ENCODE data around the gene FARP2. TPM values are rescaled to one million over a fixed set of nuclear protein-coding genes. Genes with fewer than 3 reads are reported as not detected.
"Not testable (repeated sequence)": the region's sequence is repeated elsewhere in the genome, so short reads cannot be mapped to it uniquely, and the experiment has no call there.

FARP2 gene
- total RNA-seq, 1 donor from 2014 or later, result 62.0 TPM

DNA sequence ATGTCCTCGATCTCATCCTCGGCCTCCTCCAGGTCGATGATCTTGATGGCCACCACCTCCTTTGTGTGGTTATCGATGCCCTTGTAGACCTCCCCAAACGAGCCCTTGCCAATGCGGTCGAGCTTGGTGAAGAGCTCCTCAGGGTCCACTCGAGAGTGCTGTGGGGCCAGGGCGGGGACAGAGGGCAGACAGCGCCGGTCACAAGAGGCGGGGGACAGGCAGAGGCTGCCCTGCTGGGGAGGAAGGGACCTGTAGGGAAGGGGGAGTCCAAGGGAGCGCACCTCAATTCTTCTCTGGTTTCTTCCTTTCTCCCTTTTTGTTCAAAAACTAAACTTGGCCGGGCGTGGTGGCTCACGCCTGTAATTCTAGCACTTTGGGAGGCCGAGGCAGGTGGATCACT is 145.5 kb downstream of the FARP2 start:
- no peak for DNase-seq (ENCODE audit: low read depth)

DNA sequence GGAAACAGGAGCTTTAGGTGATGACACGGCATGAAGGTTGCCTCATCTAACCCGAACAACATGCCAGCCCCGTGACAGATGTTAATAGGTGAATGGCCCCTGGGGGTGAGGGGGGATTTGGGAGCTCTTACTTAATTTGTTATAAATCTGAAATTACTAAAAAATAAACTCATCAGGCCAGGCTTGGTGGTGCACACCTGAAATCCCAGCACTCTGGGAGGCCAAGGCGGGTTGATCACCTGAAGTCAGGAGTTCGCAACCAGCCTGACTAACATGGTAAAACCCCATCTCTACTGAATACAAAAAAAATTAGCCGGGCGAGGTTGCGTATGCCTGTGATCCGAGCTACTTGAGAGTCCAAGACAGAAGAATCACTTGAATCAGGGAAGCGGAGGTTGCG is 146.2 kb downstream of the FARP2 start:
- DNase-seq (ENCODE audit: low read depth), result no peak

DNA sequence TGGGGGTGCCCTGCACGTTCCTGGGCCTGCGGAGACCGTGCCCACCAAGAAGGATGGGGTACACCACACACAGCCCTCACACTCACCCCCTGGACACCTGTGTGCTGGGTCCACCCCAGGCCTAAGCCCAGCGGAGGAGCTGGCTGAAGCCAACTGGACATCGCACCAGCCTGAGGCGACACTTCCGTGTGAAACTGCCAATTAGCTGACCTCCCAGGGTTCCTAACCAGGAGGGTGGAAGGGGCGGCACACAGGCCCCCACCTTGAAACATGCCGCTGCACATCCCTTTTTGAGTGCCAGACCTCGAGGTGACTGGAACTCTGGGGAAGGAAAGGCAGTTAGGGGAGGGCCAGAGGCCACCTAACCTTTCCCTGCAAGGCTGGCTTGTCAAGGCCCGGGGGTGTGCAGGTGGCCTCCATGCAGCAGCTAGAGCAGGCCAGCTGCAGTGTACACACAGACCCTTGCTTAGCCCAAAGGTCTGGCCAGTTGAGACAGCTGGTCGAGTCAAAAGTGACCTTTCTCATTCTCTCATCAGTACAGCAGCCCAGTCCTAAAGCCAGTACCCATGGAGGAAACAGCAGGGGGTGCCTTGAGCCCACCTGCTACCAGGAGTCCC is 147.8 kb downstream of the FARP2 start:
- no peak for DNase-seq (ENCODE audit: low read depth)

DNA sequence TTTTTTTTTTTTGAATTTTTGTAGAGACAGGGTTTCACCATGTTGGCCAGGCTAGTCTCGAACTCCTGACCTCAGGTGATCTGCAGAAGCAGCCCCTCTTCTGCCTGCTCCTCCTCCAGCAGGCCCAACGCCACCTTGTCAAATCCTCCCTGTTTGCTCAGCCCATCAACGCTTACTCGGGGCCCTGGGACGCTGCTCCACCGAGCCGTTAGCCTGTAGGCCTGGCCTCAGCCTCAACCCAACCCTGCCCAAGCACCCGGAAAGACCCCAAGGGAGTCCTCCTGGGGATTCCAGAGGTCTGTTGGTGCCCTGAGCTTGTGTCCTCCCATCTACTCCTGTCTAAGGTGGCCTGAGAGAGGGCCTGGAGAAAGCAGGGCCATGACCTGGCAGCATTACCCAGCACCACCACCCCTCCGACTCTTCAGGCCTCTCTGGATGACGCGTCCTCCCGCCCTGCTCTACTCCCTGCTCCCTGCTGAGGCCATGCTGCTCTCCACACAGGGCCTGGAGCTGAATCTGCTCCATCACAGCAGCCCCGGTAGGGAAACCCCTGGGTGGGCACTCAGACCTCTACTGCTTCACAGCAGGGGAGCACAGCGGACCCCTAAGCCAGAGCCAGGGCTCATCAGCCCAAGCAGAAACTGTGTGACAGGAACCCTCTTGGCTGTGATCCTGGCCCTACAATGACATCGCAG is 149.1 kb downstream of the FARP2 start:
- DNase-seq (ENCODE audit: low read depth), result no peak

DNA sequence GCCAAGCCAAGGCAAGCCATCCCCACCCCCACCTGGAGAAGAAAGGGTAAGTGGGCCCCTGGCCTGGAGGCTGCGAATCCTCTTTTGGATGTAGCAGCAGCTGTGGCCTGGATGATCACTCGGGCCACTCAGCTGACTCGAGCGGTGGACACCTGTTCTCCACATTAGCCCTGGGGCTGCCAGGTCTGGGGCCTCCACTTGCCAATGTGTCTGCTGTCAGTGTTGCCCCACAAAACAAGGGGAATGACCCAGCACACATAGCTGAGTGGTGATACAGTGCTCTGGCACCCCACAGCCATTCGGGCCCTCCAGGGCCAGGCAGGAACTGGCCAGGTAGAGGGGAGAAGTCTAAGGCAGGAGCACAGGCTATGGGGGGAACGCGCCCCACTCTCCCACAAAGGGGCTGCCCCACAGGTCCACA is 149.7 kb downstream of the FARP2 start:
- DNase-seq (ENCODE audit: low read depth), result no peak

DNA sequence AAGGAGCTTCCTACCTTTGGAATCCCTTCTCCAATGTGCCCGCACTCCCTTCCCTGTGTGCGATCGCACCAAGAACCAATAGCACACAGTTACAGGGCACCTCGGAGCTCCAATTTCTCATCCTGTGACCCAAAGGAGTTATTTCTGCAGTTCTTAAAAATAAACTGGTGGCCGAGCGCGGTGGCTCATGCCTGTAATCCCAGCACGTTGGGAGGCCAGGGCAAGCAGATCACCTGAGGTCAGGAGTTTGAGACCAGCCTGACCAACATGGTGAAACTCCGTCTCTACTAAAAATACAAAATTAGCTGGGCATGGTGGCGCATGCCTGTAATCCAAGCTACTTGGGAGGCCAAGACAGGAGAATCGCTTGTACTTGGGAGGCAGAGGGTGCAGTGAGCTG is 150.2 kb downstream of the FARP2 start:
- not testable (repeated sequence) for DNase-seq (ENCODE audit: low read depth)

DNA sequence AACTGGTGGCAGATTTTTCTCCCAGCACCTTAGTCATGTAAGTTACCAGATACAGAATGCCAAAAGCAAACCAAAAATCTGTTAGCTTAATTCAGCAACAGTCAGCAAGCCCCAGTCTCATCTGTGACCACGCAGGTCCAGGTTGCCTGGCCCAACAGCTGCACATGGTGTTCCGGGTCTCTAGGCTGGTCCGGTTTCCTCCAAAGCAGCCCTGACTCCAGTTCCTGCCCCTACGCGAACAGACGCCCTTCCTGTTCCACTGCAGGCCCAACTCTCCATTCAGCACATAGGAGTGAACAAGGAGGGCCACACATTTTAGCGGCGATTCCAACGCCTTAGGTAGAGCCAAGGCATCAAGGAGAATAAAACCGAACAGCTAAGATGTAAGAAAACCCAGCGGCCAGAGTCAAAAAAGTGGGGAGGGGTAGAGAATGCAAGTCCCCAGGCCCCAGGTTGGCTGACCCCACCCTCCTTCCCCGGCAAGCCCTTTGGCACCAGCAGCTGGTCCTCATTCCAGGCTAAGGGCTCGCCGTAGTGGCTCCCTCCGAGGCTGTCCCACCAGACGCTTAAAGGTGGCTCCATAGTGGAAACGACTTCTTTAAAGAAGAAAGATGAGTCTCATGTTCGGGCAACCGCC is 150.8 kb downstream of the FARP2 start:
- DNase-seq (ENCODE audit: low read depth), result no peak

DNA sequence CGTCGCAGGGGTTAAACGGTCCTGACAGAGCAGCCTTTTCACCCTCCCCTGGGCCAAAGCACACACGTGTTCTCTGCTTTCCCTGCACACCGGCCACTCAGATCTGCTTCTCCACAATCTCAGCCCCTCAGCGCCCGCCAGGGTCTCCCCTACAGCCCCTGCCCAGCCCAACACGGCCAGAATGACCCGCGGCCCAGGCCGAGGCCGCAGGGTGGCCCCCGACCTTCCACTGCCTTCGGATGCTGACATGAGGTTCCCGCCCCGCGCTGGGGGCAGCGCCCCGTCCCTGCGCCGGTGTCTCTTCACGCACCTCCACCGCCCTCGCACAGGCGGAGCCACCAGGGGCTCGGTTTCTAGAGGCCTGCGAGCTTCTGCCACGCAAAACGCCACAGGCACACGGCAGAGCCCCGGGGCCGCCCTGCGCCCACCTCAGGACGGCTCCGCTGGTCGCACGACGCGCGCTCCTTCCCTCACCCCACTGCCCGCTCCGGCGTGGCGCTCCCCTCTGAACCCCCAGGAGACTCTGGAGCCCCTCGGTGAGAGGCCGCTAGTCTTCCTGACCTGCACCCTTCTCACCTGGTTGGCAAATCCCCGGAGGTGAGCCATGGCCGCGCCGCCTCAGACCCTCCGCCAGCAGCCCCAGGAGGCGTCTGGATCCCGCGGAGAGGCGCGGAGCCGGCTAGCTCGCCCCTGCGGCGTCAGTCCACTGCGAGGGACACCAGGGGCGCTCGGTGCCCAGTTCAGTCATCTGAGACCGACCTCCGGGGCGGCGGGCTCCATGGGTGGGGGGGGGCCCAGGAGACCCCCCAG is 151.6 kb downstream of the FARP2 start:
- no peak for DNase-seq (ENCODE audit: low read depth)

DNA sequence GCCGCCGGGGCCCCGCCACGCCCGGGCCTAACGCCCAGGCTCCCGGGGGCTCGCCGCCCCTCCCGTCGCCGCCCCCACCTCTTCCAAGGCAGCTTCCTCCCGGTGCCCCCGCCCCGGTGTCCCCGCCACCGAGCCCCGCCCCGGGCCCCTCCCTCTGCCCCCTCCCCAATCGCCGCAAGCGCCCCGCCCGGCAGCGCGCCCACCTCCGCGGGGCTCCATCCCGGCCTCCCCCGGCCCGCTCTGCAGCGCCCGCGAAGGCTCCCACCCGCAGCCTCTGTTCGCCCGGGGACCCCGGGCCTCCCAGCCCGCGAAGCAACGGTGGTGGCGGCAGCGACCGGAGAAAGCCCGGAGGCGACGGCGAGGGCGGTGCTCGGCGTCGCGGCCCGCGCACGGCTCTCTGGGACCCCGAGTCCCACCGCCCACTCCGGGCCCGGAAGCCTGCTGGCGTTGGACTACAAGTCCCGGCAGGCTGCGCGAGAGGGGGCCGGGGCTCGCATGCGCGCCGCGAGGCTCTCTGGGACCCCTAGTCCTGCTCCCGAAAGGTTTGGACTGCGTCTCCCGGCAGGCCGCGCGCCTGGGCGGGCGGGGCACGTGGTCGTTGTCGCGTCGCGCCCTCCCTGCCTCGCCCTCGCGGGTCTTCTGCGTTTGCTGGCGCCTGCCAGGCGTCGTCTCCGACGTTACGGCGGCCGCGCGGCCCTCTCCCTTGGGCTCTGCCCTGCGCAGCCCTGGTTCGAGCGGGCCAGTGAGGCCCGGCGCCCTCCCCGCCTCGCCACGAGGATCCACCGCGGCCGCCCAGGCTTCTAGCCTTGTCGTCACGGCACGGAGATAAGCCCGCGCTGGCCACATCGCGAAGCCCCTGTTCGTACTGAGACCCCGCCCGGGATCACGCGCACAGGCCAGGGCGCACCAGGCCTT is 152.4 kb downstream of the FARP2 start, which contains the start of gene STK25:
STK25 (minus strand) TSS at position 345 of the 915 bp plus-strand sequence. CDS start 549 bp downstream, outside the sequence.
- DNase-seq (ENCODE audit: low read depth), result peak; percentile 91

DNA sequence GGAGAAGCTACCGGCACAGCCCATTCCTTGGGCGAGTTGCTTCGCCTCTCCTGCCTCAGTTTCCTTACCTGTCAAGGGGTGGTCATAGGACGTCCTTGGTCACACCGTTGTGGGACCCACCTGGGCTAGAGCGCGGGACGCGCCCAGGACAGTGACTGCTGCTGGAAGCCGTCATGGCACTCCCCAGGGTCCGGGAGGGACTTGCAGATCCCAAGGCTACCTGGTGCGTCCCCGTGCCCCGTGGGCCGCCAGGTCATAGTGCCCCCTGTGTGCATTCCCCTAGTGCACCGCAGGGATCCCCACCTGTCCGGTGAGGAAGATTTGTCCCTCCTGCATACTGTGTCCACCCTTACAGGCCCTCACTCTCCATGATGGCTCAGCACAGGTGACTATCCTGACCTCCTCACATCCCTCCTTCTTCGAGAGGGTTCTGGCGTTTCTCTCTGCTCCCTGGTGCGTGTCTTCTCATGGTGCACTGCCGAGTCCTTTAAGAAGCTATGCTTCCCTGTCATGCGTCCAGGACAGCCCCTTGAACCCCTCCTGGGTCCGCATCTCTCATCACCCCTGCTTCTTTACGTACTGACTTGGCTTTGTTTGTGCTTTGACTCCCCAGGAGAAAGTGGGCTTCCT is 153.2 kb downstream of the FARP2 start:
- DNase-seq (ENCODE audit: low read depth), result no peak

DNA sequence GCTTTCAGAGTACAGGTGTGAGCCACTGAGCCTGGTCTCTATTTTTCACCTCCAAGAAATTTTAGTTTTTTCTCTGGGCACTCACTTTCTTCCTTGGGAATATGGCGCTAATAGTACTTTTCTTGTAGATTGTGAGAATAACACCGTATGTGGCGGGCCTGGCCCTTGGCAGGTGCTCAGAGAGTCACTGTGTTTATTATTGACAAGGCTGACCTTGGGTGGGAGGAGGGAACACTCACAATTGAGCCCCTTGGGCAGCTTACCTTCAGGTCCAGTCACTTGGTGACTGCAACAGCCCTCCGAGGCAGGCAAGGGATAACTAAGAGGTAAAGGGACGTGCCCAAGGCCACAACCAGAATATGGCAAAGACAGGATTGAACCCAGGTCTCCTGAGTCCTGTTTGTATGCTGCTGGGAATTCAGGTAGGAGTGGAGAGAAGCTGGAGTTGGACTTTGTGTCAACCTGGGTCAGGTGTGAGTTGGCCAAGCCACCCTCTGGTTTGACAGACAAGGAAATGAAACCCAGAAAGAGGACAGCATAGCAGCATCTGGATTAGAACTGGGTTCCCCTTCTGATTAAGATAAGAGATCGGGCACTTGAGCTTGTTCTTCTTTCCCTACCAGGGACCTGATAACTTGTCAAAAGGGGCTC is 155.1 kb downstream of the FARP2 start:
- no peak for DNase-seq (ENCODE audit: low read depth)

DNA sequence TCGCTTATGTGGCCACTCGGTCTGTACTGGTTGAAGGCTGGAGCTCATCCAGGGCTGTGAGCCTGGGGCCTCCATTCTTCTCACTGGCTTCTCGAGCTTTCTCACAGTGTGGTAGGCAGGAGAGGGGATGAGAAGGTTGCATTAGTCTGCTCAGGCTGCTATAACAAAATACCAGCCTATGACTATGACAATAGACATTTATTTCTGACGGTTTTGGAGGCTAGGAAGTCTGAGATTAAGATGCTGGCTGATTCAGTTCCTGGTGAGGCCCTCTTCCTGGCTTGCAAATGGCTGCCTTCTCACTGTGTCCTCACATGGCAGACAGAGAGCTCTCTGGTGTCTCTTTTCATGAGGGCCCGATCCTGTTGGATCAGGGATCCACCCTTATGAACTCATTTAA is 158.5 kb downstream of the FARP2 start:
- DNase-seq (ENCODE audit: low read depth), result no peak

DNA sequence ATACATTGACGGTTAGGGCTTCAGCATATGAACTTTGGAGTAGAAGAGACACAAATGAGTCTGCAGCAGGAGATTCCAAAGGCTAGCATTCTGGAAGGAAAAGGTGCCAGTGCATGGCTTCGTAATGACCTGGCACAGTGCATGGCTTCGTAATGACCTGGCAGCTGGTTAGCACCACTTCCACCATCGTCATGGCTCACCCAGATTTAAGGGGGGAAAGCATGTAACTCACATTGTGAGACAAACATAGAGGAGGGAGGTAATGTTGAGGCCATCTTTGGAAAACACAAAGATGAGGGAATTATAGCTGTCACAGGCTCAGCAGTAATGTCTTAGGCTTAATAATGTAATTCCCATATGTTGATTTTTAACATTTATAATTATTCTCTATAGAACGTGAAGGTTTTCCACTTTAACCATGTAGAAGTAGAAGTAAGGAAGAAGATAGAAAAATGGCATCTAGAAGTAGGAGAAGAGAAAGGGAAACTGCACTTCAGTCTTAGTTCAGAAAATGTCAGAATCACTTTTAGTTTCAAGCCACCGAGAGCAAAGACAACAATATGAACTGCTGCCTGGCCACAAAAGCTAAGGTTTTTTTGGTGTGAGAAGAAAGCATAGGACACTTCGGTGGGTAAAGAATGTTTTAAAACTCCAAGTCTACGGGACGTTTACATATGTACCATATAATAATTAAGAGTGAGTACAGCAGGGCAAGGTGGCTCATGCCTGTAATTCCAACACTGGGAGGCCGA is 159.1 kb downstream of the FARP2 start:
- no peak for DNase-seq (ENCODE audit: low read depth)

DNA sequence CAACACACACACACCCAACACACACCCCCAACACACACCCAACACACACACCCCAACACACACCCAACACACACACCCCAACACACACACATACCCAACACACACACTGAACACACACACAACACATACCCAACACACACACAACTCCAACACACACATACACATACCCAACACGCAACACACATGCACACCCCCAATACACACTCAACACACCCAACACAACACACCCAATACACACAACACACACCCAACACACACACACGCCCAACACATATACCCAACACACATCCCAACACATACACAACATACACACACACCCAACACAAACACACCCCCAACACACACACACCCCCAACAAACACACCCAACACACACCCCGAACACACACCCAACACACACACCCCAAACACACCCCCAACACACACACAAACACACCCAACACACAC is 160.5 kb downstream of the FARP2 start:
- no peak for DNase-seq (ENCODE audit: low read depth)

DNA sequence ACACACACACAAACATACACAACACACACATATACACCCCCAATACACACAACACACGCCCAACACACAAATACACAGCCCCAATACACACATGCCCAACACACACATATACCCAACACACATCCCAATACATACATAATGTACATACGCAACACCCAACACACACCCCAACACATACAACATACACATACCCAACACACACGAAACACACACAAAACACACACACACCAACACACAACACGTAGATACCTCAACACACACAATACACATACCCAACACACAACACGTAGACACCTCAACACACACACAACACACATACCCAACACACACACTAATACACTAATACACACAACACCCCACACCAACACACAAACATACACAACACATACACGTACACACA is 161.2 kb downstream of the FARP2 start:
- no peak for DNase-seq (ENCODE audit: low read depth)

DNA sequence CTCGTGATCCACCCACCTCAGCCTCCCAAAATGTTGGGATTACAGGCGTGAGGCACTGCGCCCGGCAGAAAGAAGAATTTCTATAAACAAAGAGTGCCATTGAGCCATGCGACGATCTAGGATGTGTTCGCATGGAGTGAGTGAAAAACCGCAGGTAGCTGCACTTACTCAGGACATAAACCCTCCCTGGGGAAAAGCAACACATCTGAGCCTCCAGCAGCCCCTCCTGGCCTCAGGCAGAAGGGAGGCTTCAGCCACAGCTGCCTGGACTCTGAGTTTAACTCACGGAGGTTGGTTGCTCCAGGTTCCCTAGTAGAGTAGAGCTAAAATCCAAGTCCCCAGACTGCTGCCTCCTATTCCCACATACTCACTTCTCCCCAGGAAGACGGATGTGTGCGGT is 163.6 kb downstream of the FARP2 start:
- DNase-seq (ENCODE audit: low read depth), result no peak

DNA sequence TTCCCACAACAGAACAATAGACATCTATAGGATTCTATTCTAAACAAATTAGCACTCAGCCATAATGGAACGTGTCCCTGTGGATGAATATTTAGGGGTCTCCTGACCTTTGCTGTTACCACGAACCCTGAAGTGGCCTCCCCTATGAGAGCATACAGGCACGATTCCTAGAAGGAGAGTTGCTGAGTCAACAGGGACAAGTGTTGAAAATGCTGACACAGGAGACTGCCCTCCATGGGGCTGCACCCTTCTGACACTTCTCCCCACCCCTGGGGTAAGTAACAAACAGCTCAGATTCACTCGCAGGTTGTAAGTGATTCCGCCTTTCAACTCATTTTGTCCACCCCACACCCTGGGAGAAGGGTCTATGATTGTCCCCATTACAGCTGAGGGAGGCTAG is 166.4 kb downstream of the FARP2 start:
- DNase-seq (ENCODE audit: low read depth), result no peak

DNA sequence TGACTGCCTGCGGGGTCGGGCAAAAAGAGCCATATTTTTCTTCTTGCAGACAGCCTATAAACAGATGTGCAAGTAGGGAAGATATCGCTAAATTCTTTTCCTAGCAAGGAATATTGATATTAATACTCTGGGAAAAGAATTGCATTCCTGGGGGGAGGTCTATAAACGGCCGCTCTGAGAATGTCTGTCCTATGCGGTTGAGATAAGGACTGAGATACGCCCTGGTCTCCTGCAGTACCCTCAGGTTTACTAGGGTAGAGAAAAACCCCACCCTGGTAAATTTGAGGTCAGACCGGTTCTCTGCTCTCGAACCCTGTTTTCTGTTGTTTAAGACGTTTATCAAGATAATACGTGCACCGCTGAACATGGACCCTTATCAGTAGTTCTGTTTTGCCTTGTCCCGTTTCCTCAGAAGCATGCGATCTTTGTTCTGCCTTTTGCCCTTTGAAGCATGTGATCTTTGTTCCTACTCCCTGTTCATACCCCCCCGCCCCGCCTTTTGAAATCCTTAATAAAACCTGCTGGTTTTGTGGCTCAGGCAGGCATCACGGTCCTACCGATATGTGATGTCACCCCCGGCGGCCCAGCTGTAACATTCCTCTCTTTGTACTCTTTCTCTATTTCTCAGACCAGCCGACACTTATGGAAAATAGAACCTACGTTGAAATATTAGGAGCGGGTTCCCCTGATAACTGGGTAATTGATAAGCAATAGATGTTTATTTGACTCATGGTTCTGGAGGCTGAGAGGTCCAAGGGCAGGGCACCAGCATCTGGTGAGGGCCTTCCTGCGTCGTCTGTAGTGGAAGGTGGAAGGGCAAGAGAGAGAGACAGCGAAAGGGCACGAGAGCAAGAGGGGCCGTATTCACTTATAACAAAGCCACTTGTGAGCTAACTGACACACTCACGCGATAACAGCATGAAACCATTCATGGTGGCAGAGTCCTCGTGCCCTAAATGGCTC is 170.0 kb downstream of the FARP2 start:
- not testable (repeated sequence) for DNase-seq (ENCODE audit: low read depth)
